IPS-NIHi11 (cell line): ENCODE measurements around the gene FOXJ3.

ENCODE experiments used
- DNase-seq: peaks from one replicate; pipeline ENCODE4 v3.0.0; 2012; ENCODE audit warnings: mixed read lengths, low spot score

The FOXJ3 gene

GRCh38 chr1:42144711-42145388, 190.2 kb downstream of the FOXJ3 start:
- no peak for DNase-seq

GRCh38 chr1:42143896-42144710, 190.9 kb downstream of the FOXJ3 start:
- DNase-seq, result no peak

- no peak for DNase-seq
Measured at GRCh38 chr1:42142894-42143675, 191.9 kb downstream of the FOXJ3 start.

GRCh38 chr1:42141978-42142377, 193.1 kb downstream of the FOXJ3 start:
- DNase-seq, result no peak

- DNase-seq, result no peak
Measured at GRCh38 chr1:42140191-42140590, 194.8 kb downstream of the FOXJ3 start.

- no peak for DNase-seq
Measured at GRCh38 chr1:42139444-42139843, 195.6 kb downstream of the FOXJ3 start.

GRCh38 chr1:42138586-42138985, 196.4 kb downstream of the FOXJ3 start:
- DNase-seq, result no peak

GRCh38 chr1:42137766-42138165, 197.3 kb downstream of the FOXJ3 start:
- DNase-seq, result no peak

GRCh38 chr1:42136466-42136865, 198.6 kb downstream of the FOXJ3 start:
- no peak for DNase-seq

GRCh38 chr1:42135426-42135825, 199.6 kb downstream of the FOXJ3 start:
- no peak for DNase-seq

GRCh38 chr1:42133809-42134526, 201.1 kb downstream of the FOXJ3 start:
- no peak for DNase-seq

- no peak for DNase-seq
Measured at GRCh38 chr1:42133390-42133789, 201.6 kb downstream of the FOXJ3 start.

GRCh38 chr1:42130061-42130660, 204.9 kb downstream of the FOXJ3 start:
- DNase-seq, result no peak

GRCh38 chr1:42128964-42129363, 206.1 kb downstream of the FOXJ3 start:
- no peak for DNase-seq

- DNase-seq, result no peak
Measured at GRCh38 chr1:42128499-42128898, 206.5 kb downstream of the FOXJ3 start.

- no peak for DNase-seq
Measured at GRCh38 chr1:42127767-42128166, 207.3 kb downstream of the FOXJ3 start.
